Stromal cell of bone marrow (primary cell): ENCODE results near the gene ZBTB7B.

ENCODE experiments used
- DNase-seq: peaks from one replicate; pipeline ENCODE4 v3.0.0-alpha.2; 2012; ENCODE audit warnings: low read depth

Gene ZBTB7B

DNA sequence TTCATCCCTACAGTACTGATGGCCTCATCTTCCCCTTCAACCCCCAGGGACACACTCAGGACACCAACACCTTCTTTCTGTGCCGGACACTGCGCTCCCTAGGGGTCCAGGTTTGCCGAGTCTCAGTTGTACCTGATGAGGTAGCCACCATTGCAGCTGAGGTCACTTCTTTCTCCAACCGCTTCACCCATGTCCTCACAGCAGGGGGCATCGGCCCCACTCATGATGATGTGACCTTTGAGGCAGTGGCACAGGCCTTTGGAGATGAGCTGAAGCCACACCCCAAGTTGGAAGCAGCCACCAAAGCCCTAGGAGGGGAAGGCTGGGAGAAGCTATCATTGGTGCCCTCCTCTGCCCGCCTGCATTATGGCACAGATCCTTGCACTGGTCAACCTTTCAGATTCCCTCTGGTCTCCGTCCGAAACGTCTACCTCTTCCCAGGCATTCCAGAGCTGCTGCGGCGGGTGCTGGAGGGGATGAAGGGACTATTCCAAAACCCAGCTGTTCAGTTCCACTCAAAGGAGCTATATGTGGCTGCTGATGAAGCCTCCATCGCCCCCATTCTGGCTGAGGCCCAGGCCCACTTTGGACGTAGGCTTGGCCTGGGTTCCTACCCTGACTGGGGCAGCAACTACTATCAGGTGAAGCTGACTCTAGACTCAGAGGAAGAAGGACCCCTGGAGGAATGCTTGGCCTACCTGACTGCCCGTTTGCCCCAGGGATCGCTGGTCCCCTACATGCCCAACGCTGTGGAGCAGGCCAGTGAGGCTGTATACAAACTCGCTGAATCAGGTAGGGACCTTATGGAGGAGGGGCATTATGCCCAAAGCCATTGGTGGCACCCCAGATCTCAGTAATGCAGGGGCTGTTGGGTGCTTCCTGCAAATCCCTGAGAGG is 14.3 kb upstream of the ZBTB7B start:
- no peak for DNase-seq

DNA sequence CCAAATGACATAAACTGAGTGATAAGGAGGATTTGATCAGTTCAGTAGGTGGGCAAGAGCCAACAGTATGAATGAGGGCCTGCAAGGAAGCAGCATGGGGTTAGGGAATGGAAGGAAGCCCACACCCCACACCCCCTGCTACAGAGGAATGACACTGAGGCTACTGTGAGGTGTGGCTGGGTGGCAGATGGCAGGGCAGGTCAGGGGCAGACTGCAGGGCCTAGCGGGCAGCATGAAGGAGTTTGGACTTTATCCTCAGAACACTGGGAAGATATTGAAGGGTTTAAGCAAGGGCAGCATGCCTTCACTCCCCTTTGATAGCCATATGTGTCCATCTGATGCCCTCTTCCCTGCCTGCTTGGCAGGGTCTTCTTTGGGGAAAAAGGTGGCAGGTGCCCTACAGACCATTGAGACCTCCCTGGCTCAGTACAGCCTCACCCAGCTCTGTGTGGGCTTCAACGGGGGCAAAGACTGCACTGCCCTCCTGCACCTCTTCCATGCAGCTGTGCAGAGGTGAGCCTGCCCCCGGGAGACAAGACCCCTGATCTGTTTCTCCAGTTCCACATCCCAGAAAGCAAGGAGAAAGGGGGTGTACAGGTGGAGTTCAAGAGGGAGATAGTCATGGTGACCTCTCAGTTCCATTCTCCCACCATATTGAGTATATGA is 13.3 kb upstream of the ZBTB7B start:
- DNase-seq: no peak

DNA sequence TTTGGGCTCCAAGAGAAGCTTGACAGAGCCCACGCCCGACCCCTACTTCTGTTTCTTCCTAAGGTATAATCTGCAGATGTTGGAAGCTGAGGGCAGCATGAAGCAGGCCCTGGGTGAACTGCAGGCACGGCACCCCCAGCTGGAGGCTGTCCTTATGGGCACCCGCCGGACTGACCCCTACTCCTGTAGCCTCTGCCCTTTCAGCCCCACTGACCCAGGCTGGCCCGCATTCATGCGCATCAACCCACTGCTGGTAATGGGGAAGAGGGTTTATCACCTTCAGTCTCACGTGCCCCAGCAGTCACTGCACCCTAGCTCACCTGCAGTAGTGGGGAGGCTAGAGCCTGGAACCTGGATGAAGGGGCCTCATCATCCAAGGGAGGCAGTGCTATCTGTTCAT is 12.3 kb upstream of the ZBTB7B start:
- no peak for DNase-seq

DNA sequence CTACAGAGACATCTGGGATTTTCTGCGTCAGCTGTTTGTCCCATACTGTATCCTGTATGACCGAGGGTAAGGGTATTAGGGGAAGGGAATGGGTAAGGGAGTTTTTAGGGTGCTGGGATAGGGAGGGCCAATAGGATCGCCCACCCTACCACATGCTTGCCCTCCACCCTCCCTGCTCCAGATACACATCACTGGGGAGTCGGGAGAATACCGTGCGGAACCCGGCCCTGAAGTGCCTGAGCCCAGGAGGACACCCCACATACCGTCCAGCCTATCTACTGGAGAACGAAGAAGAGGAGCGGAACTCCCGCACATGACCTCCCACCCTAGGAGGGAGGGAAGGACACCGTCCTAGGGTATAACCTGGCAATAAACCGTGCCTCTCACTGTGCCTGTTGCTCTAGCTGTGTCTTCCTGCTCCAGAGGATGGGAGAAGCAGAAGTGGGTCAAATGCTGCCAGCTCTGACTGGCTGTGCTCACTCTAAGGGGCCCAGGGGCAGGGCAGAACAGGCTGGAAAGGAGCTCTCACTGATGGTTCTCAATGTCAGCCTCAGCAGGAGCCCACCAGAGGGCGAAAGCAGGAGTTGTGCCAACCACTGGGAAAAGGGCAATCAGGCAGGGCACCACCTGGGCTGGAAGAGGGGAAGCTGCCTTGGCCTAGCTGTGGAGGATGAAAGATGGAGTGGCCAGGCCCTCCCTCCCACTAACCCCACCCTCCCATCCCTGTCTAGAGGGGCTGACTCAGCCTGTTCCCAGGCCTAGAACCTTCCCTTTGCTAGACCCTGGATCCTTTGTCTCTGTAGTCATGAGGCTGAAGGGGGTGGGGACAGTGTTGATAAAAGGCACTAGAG is 9.7 kb upstream of the ZBTB7B start:
- DNase-seq: no peak

DNA sequence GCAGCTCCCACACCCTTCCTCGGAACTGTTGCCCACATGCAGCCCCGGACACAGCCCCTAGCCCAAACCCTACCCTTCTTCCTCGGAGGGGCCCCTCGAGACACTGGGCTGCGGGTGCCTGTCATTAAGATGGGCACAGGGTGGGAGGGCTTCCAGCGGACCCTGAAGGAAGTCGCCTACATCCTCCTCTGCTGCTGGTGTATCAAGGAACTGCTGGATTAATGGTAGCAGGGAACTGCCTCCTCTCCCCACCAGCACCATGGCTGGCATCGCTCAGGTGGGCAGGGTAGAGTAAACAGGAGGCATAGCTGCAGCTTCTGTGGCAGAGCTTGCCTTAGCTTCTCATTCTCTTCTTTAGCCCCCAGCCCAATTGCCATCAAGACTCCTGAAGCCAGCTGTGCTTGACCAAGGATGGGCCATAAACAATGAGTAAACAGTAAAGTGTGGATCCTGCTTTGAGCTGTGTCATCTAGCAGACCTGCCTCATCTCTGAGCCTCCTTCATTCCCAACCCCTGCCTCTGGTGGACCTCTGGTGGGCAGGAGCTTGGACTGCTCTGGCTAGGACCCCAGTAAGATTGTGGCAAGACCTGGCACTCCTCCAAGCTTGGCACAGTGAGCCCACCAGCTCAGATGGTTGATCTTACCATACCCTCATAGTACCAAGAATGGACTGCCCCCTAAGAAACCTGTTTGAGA is 8.9 kb upstream of the ZBTB7B start, which contains the start of gene LENEP:
TSS of gene LENEP (plus strand) at position 15 of the 697 bp plus-strand sequence. CDS start at position 37, 22 bp downstream.
- DNase-seq: no peak

DNA sequence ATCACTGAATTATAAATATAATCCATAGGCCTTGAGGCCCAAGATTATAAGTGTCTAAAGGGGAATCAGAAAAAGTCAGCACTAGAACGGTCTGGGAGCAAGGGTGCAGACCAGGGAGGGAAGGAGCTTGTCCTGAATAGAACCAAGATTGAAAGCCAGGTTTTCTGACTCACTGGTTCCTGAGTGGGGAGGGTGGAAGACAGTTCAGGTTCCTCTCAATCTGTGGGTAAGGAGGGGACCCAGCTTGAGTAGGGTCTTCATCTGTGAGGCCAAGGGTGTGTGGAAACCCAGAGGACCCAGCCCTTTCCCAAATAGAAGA is 8.4 kb upstream of the ZBTB7B start:
- no peak for DNase-seq

DNA sequence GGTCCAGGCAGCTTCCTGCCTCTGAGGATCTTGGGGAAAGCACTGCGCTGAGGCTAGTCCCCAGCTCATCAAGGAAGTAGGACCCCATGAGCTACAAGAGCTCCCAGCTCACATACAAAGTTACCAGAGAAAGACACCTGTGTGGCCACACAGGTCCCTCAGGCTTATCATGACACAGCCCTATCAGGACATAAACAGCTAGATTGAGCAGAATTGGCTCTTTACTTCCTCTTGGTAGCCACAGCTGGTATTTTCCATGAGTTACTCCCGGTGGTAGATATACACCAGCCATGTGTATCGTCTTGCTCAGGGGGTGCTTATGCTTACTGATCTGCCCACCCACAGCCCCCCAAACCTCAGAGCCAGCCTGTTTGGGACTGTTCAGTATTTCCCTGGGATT is 8.0 kb upstream of the ZBTB7B start:
- DNase-seq: no peak

DNA sequence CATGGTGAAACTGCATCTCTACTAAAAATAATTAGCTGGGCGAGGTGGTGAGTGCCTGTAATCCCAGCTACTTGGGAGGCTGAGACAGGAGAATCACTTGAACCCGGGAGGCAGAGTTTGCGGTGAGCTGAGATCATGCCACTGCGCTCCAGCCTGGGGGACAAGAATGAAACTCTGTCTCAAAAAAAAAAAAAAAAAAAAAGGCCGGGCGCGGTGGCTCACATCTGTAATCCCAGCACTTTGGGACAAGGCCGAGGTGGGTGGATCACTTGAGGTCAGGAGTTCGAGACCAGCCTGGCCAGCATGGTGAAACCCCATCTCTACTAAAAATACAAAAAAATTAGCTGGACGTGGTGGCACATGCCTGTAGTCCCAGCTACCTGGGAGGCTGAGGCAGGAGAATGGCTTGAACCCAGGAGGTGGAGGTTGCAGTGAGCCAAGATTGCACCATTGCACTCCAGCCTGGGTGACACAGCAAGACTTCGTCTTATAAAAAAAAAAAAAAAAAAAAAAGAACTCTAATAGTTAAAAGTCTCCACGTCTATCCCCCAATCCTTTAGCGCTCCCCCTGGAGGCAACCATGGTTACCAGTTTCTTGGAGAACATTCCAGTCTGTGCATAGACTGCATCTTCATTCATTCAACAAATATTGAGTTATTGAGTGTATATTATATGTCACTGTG is 7.2 kb upstream of the ZBTB7B start:
- DNase-seq: peak; percentile 77

DNA sequence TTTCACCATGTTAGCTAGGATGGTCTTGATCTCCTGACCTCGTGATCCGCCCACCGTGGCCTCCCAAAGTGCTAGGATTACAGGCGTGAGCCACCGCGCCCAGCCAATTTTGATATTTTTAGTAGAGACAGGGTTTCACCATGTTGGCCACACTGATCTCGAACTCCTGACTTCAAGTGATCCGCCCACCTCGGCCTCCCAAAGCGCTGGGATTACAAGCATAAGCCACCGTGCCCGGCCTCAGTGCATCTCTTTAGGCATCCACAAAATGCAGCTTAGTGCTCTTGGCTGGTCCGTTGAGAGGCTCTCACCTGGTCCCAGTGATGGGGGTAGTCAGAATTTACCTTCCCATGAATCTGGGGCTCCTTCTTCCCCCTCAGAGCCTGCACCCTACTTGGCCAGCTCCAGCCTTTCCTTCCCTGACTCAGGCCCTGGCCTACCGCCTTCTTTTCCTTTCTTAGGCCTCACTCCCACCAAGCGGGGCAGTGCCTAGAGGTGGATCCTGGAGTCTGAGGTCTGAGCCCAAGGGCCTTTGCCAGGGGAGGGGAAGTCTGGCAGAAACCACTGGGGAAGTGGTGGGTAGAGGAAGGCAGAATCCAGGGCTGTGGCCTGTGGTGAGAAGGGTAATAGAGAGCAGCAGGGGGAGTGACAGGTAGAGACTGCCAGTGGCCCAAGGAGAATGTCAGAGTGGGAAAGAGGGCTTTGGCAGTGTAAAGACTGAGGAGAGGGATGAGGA is 5.5 kb upstream of the ZBTB7B start:
- DNase-seq: no peak

DNA sequence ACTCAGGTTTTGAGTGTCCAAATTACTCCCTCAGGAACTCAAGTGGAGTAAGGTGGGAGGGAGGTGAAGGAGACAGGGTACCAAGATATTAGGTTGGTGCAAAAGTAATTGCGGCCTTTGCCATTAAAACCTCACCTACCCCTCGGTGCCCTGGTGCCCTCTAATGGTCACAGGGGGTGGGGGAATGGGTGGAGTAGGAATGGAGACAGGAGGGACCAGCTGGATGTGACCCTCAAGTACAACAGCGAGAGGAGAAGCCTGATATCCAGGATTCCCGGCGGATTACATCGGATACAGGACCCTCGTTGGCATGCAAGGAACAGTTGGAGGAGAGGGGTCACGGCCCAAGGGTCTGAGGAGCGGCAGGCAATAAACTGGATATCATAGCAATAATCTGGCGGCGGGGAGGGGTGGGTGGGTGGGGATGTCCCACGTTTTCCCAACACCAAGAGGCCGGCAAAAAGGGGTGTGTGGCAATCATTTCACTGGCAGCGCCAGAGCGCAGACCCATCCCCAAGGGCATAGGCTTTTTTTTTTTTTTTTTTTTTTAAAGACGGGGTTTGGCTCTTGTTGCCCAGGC is 4.3 kb upstream of the ZBTB7B start:
- no peak for DNase-seq

DNA sequence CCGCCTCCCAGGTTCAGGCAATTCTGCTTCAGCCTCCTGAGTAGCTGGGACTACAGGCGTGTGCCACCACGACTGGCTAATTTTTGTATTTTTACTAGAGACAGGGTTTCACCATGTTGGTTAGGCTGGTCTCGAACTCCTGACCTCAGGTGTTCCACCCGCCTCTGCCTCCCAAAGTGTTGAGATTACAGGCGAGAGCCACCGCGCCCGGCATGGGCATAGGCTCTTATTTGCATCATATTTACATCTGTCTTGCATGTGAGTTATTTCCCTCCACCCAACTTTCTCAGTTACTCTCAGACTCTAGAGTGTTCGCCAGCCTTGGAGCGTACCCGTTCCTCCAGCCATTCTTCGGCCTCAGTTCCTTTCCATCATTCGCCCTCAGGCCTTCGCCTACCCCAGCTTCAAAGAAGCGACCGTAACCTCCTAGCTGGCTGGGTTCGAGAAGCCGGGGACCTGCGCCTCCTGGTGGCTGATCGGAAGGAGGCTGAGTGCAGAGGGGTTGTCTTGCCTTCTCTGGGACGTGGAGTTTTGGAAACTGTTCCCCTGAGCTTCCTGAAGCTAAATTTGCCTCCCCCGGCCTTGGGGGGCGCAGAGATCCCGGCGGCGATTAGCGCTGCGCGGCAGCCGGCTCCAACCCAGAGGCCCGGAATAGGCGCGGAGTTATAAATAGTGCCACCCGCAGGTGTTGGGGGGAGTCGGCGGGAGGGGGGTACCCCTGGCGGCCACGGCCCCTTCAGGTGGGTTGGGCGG is 3.6 kb upstream of the ZBTB7B start:
- peak; percentile 42 for DNase-seq

DNA sequence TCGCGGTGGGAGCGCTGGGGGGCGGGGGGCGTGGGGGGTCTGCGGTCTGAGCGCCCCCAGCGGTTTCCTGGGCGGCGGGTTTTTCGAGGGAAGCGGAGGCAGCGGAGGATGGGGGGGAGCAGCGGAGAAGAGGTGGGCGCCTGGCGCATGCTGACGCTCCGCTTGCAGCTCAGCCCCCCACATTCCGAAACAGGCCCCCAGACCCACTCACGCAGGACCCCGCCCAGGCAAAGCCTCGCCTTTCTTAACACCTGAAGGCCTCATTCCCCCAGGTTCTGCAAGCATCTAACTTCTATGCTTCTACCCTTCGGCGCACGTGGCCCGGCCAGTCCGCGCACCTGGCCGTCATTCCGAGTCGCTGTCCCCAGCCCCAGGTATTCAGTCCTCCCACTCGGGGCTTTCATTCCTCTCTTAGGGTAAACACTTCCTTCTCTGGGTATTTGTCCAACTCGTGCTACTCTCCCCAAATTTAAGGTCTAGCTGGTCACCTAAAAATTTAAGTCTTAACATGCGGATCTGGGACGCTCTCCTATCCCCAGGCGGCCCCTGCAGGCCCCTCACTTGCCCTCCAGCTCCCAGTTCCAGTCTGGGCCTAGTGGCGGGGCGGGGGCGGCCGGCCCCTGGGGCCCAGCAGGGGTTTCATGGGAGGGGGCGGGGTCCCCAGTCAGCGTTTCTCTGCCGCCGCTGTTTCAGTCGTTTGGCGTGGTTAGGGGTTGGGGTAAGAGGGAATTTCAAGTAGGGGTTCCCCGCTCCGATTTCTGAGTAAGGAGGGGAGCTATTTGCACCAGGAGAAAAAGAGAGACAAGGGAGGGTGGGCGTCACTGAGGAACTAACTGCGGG is 2.8 kb upstream of the ZBTB7B start:
- DNase-seq: no peak

DNA sequence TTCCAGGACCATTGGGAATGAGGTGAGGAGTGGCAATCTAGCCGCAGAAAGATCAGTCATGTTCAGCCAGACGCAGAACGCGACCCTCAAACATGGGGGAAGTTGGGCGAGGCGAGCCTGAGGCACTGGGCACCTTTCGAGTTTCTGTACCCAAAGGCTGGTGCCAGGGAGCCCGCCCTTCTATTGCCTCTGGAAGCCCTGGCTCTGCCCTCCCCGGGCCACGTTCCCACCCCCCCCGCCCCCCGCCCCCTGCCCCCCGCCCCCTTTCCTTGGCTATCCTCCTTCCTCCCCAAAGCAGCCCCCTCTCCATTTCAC is 2.2 kb upstream of the ZBTB7B start:
- DNase-seq: no peak

DNA sequence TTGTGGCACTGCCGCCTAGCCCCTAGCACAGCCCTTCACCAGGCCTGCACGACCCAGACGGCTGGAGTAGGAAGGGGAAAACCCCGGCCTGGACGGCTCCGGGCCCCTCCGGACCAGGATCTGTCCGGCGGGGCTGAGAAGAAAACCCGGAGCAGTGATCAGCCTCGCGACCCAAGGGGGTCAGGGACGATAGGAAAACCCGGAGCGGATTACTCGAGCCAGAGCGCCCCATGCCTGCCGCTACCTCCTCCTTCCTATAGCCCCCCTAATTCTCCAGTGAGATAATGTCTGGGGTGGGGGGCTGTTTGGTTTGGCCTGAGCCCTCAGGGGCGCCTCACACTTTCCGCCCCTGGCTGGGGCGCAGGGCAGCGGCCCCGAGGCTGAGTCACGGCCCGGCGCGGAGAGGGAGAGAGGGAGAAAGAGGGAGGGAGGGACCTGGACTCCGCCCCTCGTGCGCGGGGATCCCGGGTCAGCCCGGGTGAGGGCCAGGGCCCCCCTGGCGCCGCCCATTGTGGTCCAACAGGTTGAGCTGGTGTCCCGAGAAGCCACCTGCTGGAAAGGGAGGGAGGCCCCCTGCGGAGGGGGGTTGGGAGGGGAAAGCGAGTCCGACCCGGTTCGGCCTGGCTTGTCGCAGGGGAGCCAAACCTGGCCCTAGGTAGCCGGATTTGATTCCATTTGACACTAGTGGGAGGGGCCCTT is 1.7 kb upstream of the ZBTB7B start:
- DNase-seq: peak; percentile 77

DNA sequence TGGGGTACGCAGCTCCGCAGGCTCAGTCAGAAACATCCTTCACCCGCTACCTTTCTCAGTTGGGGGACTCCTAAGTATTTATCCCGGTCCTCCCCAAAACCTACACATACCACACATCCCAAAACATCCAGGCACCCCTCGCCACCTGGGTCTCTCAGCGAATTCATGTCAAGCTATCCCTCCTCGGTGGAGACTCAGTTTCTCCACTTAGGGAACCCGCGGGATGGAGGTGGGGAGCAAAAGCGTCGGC is 1.3 kb upstream of the ZBTB7B start:
- no peak for DNase-seq

DNA sequence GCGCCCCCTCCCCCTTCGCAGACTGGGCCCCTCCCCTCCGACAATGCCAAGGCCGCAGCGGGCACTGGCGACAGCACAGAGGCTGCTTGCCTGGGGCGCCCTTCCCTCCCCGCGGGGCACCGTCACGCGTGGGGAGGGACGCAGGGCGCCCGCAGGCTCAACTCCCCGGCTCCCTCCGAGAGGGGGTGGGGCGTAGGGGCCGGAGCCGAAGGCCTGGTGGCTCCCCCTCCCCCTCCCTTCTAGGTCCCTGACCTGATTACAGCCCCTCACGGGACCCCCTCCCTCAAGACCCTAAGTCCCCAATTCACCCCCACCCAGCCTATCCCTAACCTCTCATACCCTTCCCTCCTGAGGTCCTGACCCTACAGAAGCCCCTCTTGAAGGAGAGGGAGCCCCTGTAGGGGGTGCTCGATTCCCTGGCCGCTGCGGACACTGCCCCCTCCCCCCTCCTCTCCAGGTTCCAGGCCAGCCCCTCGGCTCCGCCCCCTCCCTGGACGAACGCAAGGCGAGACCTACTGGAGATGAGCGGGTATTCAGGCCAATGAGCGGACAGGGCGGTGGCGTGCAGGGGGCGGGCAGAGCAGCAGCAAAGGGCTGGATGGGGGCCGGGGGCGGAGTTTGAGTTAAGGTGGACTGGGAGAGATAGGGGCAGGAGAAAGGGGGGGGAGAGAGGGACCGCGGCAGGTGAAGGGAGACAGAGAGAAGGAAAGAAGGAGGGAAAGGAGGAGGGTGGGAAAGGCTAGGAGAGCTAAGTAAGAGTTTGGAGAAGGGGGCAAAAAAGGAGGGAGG is 733 bp upstream of the ZBTB7B start:
- DNase-seq: peak; percentile 98

DNA sequence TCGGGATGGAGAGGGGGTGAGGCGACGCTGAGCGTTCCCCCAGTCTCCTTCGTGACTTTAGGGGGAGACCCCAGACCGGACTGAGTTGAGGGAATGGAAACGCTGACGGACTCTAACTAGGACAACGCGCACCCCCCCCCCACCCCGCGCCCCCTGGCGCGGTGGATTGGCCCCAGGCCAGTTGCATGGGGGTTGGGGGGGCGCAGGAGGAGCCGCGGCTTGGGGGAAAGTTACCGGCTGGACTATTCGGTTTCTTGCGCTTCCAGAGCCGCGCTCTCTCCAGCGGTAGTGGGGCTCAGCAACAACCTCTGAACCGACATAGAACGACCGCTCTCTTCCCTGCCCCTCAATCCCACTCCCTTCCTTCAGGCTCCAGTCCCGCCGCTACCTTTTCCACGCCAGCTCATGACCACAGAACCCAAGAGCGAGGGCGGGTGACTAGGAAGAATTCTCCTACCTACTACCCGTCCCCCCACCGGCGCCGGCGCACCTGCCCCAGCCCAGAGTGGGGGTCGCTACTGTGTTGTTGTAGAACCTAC is 694 bp downstream of the ZBTB7B start:
- DNase-seq: no peak
